Immature natural killer cell (primary cell): ENCODE data around the gene ATOH7. TPM values are rescaled to one million over a fixed set of nuclear protein-coding genes. Genes with fewer than 3 reads are reported as not detected.

Experiments
- DNase-seq, 3 donors: peaks; one replicate each; pipeline ENCODE4 v3.0.0; 2022; ENCODE audit warnings: mixed read lengths in 1 of 3
- H3K27ac Mint-ChIP-seq, 6 donors: one replicate each; pipeline ENCODE4 v1.8.0; 2020; ENCODE audit warnings: mixed read lengths in 6 of 6, mild to moderate bottlenecking in 5 of 6, inconsistent platforms in 4 of 6, moderate library complexity in 3 of 6
- H3K27me3 Mint-ChIP-seq, 3 donors: one replicate each; pipeline ENCODE4 v1.8.0; 2020 to 2021; ENCODE audit warnings: low read depth in 3 of 3, mild to moderate bottlenecking in 3 of 3, mixed read lengths in 3 of 3, moderate library complexity in 3 of 3, inconsistent platforms in 1 of 3
- H3K36me3 Mint-ChIP-seq, 3 donors: one replicate each; pipeline ENCODE4 v1.8.0; 2020; ENCODE audit warnings: mixed read lengths in 3 of 3, inconsistent platforms in 2 of 3, mild to moderate bottlenecking in 2 of 3
- H3K4me1 Mint-ChIP-seq, 2 donors: one replicate each; pipeline ENCODE4 v1.8.0; 2020; ENCODE audit warnings: inconsistent platforms in 2 of 2, mild to moderate bottlenecking in 2 of 2, mixed read lengths in 2 of 2, moderate library complexity in 1 of 2
- H3K4me3 Mint-ChIP-seq, 5 donors: one replicate each; pipeline ENCODE4 v1.8.0; 2020; ENCODE audit warnings: mild to moderate bottlenecking in 5 of 5, mixed read lengths in 5 of 5, inconsistent platforms in 3 of 5, moderate library complexity in 3 of 5
- H3K9me3 Mint-ChIP-seq, 6 donors: one replicate each; pipeline ENCODE4 v1.8.0; 2020; ENCODE audit warnings: mild to moderate bottlenecking in 6 of 6, mixed read lengths in 6 of 6, inconsistent platforms in 4 of 6, moderate library complexity in 3 of 6
- polyA plus RNA-seq, 3 donors: library from polyadenylated mRNA; unstranded; fragments of 300-500 nt; fragmentation: Illumina TruSeq; gene quantifications; one replicate each; pipeline ENCODE4 v1.2.3, GENCODE V29; 2021

Gene ATOH7
- polyA plus RNA-seq, 3 donors from 2014 or later, result not detected

- no peak overlapping the region for H3K4me3 Mint-ChIP-seq
- no peak overlapping the region for H3K27ac Mint-ChIP-seq
- no peaks in the 10 kb centered on the region for H3K9me3 Mint-ChIP-seq
- no peak for DNase-seq
- no peaks in the 10 kb centered on the region for H3K4me1 Mint-ChIP-seq
- peaks cover 0 to 6% (median 1%) of the 10 kb centered on the region in 3 donors for H3K27me3 Mint-ChIP-seq
- no peaks in the 10 kb centered on the region for H3K36me3 Mint-ChIP-seq
Observed at GRCh38 chr10:68185085-68185484, 46.8 kb downstream of the ATOH7 start.

GRCh38 chr10:68184546-68184945, 47.4 kb downstream of the ATOH7 start:
- Mint-ChIP-seq H3K9me3 (no peaks in the 10 kb centered on the region), H3K4me1 (no peaks in the 10 kb centered on the region), H3K27me3 (peaks cover 0 to 6% (median under 1%) of the 10 kb centered on the region in 3 donors), H3K4me3 (no peak overlapping the region), H3K36me3 (no peaks in the 10 kb centered on the region), H3K27ac (no peak overlapping the region)
- DNase-seq, result no peak

Other genes with a start within 250 kb of the ATOH7 start
- gene HERC4, start 156.8 kb downstream of the ATOH7 start, polyA plus RNA-seq, result 10 to 100 TPM in 2 of 3 donors, 1 to 10 TPM in 1; 9.6 to 20.7 (median 12.7) TPM
- not detected for gene MYPN, start 122.6 kb downstream of the ATOH7 start, polyA plus RNA-seq
- 100 to 1,000 TPM in 1 of 3 donors, 10 to 100 TPM in 2; 71.7 to 107 (median 85.5) TPM for gene HNRNPH3, start 100.0 kb upstream of the ATOH7 start, polyA plus RNA-seq
- 1 to 10 TPM; 1.3 to 2.6 (median 1.5) TPM for gene PBLD, start 100.8 kb upstream of the ATOH7 start, polyA plus RNA-seq
- 1 to 10 TPM; 3.3 to 8.2 (median 5.5) TPM for gene RUFY2, start 175.2 kb upstream of the ATOH7 start, polyA plus RNA-seq
- gene DNA2, start 239.9 kb upstream of the ATOH7 start, polyA plus RNA-seq, result under 1 TPM in 2 of 3 donors, not detected in 1; 0.21 to 0.94 TPM